Thoracic aorta endothelial cell (primary cell): Measurements from ENCODE around the gene GPATCH1. TPM values are rescaled to one million over a fixed set of nuclear protein-coding genes. Genes with fewer than 3 reads are reported as not detected.

Experiments
- small RNA-seq: library from RNA; depleted of rRNA; stranded (forward); fragments of <200 nt; gene quantifications from one replicate; pipeline ENCODE3, GENCODE V24; 2012
- total RNA-seq: library from RNA; depleted of rRNA; stranded (reverse); fragments of >200 nt; gene quantifications from 2 replicates; pipeline ENCODE4 v1.2.3, GENCODE V29; 2012

Gene GPATCH1, protein sequence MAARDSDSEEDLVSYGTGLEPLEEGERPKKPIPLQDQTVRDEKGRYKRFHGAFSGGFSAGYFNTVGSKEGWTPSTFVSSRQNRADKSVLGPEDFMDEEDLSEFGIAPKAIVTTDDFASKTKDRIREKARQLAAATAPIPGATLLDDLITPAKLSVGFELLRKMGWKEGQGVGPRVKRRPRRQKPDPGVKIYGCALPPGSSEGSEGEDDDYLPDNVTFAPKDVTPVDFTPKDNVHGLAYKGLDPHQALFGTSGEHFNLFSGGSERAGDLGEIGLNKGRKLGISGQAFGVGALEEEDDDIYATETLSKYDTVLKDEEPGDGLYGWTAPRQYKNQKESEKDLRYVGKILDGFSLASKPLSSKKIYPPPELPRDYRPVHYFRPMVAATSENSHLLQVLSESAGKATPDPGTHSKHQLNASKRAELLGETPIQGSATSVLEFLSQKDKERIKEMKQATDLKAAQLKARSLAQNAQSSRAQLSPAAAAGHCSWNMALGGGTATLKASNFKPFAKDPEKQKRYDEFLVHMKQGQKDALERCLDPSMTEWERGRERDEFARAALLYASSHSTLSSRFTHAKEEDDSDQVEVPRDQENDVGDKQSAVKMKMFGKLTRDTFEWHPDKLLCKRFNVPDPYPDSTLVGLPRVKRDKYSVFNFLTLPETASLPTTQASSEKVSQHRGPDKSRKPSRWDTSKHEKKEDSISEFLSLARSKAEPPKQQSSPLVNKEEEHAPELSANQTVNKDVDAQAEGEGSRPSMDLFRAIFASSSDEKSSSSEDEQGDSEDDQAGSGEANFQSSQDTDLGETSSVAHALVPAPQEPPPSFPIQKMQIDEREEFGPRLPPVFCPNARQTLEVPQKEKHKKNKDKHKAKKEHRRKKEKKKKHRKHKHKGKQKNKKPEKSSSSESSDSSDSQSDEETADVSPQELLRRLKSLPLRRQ
- 6.9 and 8.0 TPM in 2 replicates for total RNA-seq

GRCh38 chr19:33080761-33081681, at the start of gene GPATCH1:
TSS of gene GPATCH1 (plus strand) at chr19:33081181. CDS start at chr19:33081194, 13 bp downstream.

DNA sequence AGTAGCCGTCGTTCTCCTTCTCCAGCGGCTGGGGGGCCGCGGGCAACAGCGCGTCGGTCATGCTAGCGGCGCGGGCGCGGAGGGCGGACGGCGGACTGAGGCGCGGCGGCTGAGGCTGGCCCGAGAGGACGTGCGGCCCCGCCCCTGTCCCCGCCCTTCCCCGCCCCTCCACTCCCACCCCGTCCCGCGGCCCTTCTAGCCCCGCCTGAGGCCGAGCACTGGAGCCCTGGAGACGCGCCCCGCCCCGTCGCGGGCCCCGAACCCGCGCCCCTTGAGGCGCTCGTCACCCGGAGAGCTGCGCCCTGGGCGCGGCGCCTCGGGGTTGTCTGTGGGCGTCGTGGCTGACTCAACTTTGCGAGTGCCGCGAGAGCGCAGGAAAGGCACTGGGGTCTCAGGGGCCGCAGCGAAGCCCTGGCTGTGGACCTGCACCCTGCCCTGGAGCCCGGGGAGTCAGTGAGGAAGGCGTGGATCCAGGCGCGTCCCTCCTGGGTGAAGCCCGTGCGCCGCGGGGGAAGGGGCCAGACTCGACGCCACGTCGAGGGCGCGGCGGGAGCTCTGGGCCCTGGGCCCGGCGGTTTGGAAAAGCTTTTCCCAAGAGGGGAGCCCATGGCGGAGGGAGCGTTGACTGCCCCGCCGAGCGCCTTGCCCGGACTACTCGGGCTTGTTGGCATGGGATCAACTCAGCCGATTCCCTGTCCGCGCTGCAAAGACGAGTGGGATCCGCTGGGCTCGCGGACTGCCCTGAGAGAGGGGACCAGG, 16.0 kb upstream of the GPATCH1 start, which contains the start of gene RHPN2:
RHPN2 (minus strand) TSS at position 97 of the 759 bp plus-strand sequence; CDS start at position 61, 36 bp downstream.

GRCh38 chr19:33132021-33132420, 51.0 kb downstream of the GPATCH1 start, which contains the start of gene WDR88:
TSS of gene WDR88 (plus strand) at chr19:33132114. CDS start at chr19:33132170, 56 bp downstream.

Small RNAs within 50 kb of the gene (small RNA-seq; reads per million reads assigned to genes)
- gene AC008521.1 (not detected), gene AC008521.2 (not detected)

Other genes with a start within 250 kb of the GPATCH1 start
- not detected in 2 replicates for gene SLC7A9, start 211.4 kb upstream of the GPATCH1 start, total RNA-seq
- 19.9 and 28.2 TPM in 2 replicates for gene CEP89, start 109.2 kb upstream of the GPATCH1 start, total RNA-seq
- gene FAAP24, start 108.9 kb upstream of the GPATCH1 start, total RNA-seq, result 3.6 and 4.8 TPM in 2 replicates
- 3.1 and 4.7 TPM in 2 replicates for gene RHPN2, start 16.3 kb upstream of the GPATCH1 start, total RNA-seq
- gene WDR88, start 50.9 kb downstream of the GPATCH1 start, total RNA-seq, result not detected in 2 replicates
- gene LRP3, start 113.1 kb downstream of the GPATCH1 start, total RNA-seq, result 10.5 and 20.5 TPM in 2 replicates
- gene SLC7A10, start 144.7 kb downstream of the GPATCH1 start, total RNA-seq, result not detected in 2 replicates
- gene CEBPA, start 221.4 kb downstream of the GPATCH1 start, total RNA-seq, result 0.13 and 0.14 TPM in 2 replicates